NCI-H748 (cell line): ENCODE data around the gene SHISA4.
"Not testable (repeated sequence)": the region's sequence is repeated elsewhere in the genome, so short reads cannot be mapped to it uniquely, and the experiment has no call there.

Experiments
- DNase-seq: peaks from one replicate; lab custom pipeline; 2025; ENCODE audit not compliant: unreplicated experiment; lab: John Stamatoyannopoulos, UW

SHISA4 gene, protein sequence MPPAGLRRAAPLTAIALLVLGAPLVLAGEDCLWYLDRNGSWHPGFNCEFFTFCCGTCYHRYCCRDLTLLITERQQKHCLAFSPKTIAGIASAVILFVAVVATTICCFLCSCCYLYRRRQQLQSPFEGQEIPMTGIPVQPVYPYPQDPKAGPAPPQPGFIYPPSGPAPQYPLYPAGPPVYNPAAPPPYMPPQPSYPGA

DNA sequence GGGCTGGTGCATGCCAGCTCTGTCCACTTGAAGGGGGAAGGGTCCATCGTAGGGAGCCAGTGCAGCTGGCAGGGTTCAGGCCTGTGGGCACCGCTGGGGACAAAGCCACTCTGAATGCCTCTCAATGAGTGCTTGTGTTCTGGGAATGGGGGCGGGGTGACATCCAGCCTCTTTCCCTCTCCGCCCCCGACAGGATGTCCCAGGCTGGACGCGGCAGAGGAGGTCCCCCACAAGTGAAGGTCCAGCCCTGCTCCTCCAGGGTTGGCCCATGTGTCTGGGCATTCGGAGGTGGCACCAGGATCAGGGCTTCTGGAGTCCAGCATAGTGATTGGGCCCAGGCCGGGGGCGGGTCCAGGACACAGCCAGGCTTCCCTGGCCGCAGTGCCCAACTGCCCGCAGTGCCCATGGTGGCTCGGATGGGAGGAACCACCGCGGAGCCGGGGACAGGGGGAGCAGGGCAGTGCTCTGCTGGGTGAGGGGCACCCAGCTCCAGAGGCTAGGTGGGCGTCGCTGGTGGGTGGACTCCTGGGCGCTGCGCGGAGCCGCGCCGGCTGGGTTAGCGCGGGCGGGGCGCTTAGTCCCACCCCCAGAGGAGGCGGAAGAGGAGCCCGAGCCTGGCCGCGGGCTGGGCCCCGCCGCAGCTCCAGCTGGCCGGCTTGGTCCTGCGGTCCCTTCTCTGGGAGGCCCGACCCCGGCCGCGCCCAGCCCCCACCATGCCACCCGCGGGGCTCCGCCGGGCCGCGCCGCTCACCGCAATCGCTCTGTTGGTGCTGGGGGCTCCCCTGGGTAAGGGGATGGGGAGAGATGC lies at the start of gene SHISA4:
TSS of gene SHISA4 (plus strand) at position 617 of the 808 bp plus-strand sequence. CDS start at position 714, 97 bp downstream.
- peak; percentile 56 for DNase-seq

DNA sequence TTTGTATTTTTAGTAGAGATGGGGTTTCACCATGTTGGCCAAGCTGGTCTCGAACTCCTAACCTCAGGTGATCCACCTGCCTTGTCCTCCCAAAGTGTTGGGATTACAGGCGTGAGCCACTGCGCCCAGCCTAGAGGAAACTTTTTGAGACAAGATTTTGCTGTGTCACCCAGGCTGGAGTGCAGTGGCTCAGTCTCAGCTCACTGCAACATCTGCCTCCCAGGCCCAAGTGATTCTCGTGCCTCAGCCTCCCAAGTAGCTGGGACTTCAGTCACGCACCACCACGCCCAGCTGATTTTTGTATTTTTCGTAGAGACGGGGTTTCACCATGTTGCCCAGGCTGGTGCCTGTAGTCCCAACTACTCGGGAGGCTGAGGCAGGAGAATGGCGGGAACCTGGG lies 49.6 kb upstream of the SHISA4 start:
- DNase-seq: not testable (repeated sequence)

DNA sequence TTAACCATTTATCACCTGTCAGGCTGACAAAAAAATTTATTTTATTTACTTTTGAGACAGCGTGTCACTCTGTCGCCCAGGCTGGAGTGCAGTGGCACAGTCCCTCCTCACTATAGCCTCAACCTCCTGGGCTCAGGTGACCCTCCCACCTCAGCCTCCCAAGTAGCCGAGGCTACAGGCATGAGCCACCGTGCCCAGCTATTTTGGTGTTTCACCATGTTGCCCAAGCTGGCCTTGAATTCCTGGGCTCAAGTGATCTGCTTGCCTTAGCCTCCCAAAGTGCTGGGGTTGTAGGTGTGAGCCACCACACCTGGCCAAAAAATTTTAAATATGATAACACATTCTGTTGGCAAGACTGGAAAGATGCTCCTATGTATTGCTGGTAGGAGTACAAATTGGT lies 48.6 kb upstream of the SHISA4 start:
- no peak for DNase-seq

DNA sequence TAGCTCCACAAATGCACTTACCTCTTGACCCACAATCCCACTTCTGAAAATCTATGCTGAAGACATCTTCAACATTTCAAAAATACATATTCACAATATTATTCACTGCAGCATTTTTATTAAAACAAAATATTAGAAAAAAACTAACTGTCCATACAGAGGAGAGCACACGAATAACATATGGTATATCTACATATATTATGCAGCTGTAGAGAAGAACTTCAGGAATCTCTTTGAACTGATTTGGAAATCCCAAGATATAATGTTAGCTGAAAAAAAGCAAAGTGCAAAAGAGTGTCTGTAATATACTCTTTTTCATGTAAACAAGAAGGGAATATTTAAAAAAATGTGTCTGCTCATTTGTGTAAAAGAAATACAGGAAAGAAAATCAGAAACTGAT lies 48.2 kb upstream of the SHISA4 start:
- no peak for DNase-seq

- no peak for DNase-seq
These were observed 47.3 kb upstream of the SHISA4 start for GRCh38 chr1:201841265-201841912.

GRCh38 chr1:201842472-201843027 lies 46.1 kb upstream of the SHISA4 start:
- no peak for DNase-seq

DNA sequence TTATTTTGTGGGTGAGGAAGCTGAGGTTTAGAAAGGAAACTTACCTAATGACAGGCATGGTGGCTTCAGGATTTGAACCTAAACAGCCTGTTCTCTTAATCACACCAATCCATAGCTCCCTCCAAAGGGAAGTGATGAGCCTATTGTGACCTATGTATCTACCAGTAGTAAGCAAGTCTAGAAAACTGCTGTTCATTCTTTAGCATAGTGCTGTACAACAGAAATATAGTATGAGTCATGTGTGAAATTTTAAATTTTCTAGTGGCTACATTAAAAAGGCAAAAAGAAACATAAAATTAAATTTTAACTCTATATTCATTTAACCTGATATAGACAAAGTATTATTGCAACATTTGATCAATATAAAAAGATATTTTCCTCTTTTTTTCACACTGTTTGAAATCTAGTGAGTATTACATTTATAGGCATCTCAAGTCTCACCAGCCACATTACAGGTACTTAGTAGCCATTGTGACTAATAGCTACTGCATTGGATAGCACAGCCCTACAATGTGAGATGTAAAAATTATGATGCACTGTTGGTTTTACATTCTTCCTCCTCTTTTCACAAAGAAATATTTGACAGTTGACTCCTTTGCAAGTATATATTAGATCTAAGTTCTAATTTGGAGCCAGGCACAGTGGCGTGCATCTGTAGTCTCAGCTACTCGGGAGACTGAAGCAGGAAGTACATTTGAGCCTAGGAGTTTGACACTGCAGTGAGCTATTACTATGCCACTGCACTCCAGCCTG lies 43.2 kb upstream of the SHISA4 start:
- no peak for DNase-seq

- no peak for DNase-seq
These were observed 41.5 kb upstream of the SHISA4 start for GRCh38 chr1:201847150-201847549.

GRCh38 chr1:201848230-201848629 lies 40.5 kb upstream of the SHISA4 start:
- no peak for DNase-seq

DNA sequence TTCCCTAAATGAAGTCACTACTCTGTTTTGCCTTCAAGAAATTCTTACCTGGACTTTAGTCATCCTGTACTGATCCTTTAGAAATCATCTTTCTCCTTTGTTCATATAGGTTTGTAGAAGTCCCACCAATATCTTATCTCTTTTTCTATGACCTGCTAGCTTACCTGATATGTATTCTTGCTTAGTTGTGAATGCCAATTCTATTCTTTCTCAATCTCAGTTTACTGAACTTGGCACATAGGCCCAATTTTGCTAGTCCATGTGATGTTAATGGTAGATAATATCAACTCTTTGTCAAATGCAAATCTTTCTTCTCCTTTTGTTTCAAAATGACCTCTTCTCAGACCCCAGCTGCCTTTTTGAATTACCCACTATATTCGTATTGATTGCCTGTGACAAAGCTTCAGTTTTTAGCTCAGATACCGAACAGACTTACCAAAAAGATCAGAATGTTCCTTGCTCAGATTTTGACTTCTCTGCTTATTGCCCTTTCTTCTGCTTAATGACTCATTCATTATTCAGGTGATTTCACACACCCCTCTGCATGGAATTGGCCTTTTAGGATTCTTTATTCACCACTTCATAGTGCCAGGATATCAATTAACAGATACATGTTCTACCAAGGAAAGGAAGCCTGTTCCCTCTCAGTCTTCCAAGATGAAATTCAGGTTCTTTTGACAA lies 39.2 kb upstream of the SHISA4 start:
- no peak for DNase-seq

DNA sequence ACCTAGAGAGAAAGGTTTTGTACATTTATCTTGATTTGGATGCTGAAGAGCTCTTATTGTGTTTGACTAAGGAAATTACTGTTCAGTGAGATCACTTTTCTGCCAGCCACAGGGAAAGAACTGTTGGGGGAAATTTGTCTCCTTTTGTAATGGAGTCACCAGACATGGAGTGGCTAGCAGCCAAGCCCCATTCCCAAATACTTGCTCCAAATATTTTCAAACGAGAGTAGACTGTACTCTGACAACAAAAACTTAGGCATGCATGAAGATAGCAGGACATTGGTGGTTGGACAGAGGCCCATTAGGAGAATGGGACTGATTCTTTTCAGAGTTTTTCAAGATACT lies 38.7 kb upstream of the SHISA4 start:
- DNase-seq: no peak

- DNase-seq: no peak
These were observed 36.7 kb upstream of the SHISA4 start for GRCh38 chr1:201851949-201852348.

- not testable (repeated sequence) for DNase-seq
These were observed 32.0 kb upstream of the SHISA4 start for GRCh38 chr1:201856722-201857121.

- no peak for DNase-seq
These were observed 29.3 kb upstream of the SHISA4 start for GRCh38 chr1:201859424-201859823.

GRCh38 chr1:201861448-201861847 lies 27.2 kb upstream of the SHISA4 start:
- DNase-seq: no peak

DNA sequence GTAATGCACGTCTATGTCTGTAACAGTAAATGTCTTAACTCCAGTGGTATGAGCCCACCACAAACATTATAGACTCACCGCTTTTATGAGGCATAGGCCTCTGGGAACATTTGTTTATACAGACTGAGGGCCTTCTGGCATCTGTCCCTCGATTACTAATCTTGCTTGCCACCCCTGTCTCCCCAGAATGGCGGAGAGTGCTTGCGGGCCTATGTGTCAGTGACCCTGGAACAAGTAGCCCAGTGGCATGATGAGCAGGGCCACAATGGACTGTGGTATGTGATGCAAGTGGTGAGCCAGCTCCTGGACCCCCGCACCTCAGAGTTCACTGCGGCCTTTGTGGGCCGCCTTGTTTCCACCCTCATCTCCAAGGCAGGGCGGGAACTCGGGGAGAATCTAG lies 18.3 kb upstream of the SHISA4 start:
- DNase-seq: no peak

GRCh38 chr1:201874672-201875071 lies 14.0 kb upstream of the SHISA4 start:
- DNase-seq: no peak

DNA sequence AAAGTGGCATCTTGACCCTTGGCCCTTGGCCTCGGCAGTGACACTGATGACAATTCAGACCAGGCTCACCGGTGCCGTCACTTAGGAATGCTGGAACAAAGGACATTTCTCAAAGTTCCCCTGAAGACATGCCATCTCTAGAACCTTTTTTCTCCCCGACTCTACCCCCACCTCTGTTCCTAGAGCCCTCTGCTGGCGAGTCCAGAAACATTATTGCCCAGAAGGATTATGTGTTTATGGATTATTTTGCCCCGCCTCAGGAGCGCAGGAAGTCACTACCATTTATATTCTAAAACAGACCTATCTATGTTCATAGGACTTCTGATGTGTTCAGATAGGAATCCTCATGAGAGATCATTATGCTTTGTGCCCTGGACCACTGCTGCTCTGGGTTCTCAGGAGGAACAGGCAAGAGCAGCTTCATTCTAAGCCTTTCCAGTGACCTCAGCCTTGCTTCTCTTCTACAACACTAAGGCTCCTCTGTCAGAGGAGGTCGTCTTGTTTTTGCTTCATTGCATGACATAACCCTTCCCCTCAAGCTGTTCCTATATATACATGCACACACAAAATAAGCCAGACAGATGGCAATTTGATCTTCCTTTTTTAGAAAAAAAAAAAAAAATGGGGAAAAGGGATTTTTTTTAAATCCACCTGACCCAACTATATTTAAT lies 12.4 kb upstream of the SHISA4 start:
- DNase-seq: no peak

DNA sequence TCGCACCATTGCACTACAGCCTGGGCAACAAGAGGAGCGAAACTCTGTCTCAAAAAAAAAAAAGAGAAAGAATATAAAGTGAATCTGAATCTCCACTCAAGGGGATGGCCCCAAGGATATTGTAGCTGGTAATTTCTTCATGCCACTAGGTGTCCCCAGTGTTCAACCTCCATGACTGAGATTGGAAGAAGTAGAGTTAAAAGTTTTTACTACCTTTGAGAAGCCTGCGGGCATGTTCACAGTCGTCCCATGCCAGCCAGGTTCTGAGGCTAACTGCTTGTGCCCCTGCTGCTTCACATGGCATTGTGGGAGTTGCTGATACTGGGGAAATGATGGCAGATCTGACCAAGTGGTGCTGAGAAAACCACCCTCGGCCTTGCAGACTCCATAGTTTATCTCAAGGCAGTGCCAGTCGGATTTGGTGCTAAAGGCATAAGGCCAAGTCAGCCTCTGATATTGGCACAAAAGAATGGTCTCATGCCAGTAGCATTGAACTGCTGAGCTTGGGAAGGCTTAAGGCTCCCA lies 10.8 kb upstream of the SHISA4 start:
- DNase-seq: peak; percentile 3
